Right lobe of liver (tissue), 6 donors: ENCODE data around the gene TMEM132D. TPM values are rescaled to one million over a fixed set of nuclear protein-coding genes. Genes with fewer than 3 reads are reported as not detected.

Experiments
- ATAC-seq, 4 donors: fragments of 200-7000 bp; cut with Tn5 transposase; one replicate each; pipeline ENCODE4 v1.9.1; 2020; ENCODE audit warnings: mild to moderate bottlenecking in 4 of 4, moderate library complexity in 4 of 4
- DNase-seq, 3 donors: peaks; one replicate each; pipeline ENCODE4 v3.0.0-alpha.2; 2020
- H3K27ac ChIP-seq, 3 donors: fragments of 200-600 bp; one replicate each; pipeline ENCODE4 v1.8.0; 2022
- H3K27me3 ChIP-seq, 2 donors: fragments of 200-600 bp; one replicate each; pipeline ENCODE4 v1.8.0; 2022
- H3K36me3 ChIP-seq, 4 donors: fragments of 200-600 bp; sonication (generic) in 1 of 4; one replicate each; pipeline versions ENCODE4 v1.5.1 to v1.8.0; 2017 to 2022; ENCODE audit warnings: control low read depth in 1 of 4
- H3K4me1 ChIP-seq, 4 donors: fragments of 200-600 bp; sonication (generic) in 1 of 4; one replicate each; pipeline versions ENCODE4 v1.5.1 to v1.8.0; 2017 to 2022; ENCODE audit warnings: control low read depth in 1 of 4
- H3K4me3 ChIP-seq, 3 donors: fragments of 200-600 bp; one replicate each; pipeline ENCODE4 v1.8.0; 2022
- H3K9me3 ChIP-seq, 4 donors: fragments of 200-600 bp; sonication (generic) in 1 of 4; one replicate each; pipeline versions ENCODE4 v1.5.1 to v1.8.0; 2017 to 2022; ENCODE audit warnings: control low read depth in 1 of 4
- POLR2A ChIP-seq: fragments of 450-650 bp; IDR thresholded peaks from one replicate; pipeline ENCODE4 v1.6.1; 2017; ENCODE audit warnings: antibody characterized with exemption, mild to moderate bottlenecking
- WGBS: methylation state at CpG from one replicate; pipeline ENCODE4 v1.1.6; 2018; ENCODE audit warnings: low coverage, low lambda C conversion rate; ENCODE audit not compliant: insufficient coverage; ENCODE audit errors: missing lambda C conversion rate; 5-methylcytosine and 5-hydroxymethylcytosine counted together
- intact Hi-C, 2 donors: fragments of 100-400 bp; cut with DNase I; formaldehyde crosslinking; loops; one replicate each; pipeline versions ENCODE4 v1.11.2 to v1.14.1; 2022
- total RNA-seq, 6 experiments: library from RNA; depleted of rRNA in 2 of 6; stranded (reverse); fragments of >200 nt in 2 of 6; fragmentation: NEBNext Ultra II Directional in 3 of 6; extraction: Animal tissue kit (Norgen Biotek cat#: 25700) in 3 of 6; gene quantifications; one replicate each; pipeline versions ENCODE4 v1.1.0 to v1.2.4, GENCODE V29; 2016 to 2023
- TF ChIP-seq, protein P1 (sequence below), 4 donors: fragments of 200-600 bp in 3 of 4; fragments of 450-650 bp in 1 of 4; IDR thresholded peaks; one replicate each; pipeline versions ENCODE4 v1.5.1 to v1.8.0; 2016 to 2022; ENCODE audit warnings: antibody characterized with exemption in 4 of 4, mild to moderate bottlenecking in 2 of 4
- donor health status: DM: no; HTN: yes; CAD: no.
- donor health status: DM: no; HTN: no; CAD: no.
- donor health status: DM: no; HTN: no; CAD: no.
- donor health status: DM: no; HTN: yes; CAD: no.
- donor health status: DM: no; HTN: yes; CAD: no.

TMEM132D gene
- total RNA-seq, 6 experiments from 2014 or later: 0.10 to 0.35 (median 0.33) TPM; not detected in 3

DNA sequence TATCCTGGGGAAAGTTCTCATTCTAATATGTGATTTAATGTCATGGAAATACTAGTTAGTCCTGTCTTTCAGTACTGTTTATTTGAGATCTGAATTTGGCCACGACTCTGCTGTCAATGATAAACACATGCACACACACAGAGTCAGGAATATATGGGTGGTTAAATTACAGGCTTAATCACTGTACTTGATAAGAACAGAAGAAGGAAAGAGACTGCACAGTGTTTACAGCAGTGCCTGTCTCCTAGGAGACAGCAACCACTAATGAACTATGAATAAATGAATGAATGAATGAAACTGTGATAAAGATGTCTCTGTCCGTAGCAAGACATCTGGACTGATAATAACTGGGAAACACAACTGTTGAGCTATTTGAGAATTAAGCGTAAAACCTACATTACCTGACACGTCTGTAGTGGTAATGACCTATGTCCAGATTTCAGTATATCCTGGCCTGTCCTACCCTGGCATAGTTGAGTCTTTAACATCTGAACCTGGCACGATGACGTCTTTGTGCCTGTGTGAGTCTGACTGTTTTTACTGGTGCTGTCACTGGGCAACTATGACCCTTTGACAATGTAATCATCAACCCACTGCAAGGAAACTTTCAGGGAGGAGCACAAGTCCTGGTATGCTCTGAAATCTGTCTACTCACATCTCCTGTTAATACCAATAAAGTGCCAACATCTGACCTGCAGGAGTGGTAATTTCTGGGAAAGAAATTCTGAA, 524.6 kb downstream of the TMEM132D start:
- no peak for TF ChIP-seq POLR2A
- TF ChIP-seq, protein P1, sequence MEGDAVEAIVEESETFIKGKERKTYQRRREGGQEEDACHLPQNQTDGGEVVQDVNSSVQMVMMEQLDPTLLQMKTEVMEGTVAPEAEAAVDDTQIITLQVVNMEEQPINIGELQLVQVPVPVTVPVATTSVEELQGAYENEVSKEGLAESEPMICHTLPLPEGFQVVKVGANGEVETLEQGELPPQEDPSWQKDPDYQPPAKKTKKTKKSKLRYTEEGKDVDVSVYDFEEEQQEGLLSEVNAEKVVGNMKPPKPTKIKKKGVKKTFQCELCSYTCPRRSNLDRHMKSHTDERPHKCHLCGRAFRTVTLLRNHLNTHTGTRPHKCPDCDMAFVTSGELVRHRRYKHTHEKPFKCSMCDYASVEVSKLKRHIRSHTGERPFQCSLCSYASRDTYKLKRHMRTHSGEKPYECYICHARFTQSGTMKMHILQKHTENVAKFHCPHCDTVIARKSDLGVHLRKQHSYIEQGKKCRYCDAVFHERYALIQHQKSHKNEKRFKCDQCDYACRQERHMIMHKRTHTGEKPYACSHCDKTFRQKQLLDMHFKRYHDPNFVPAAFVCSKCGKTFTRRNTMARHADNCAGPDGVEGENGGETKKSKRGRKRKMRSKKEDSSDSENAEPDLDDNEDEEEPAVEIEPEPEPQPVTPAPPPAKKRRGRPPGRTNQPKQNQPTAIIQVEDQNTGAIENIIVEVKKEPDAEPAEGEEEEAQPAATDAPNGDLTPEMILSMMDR (IDR thresholded peaks at IDR 0.05): no peak
- Histone ChIP-seq H3K27me3 (no peaks in the 10 kb centered on the region), H3K36me3 (no peaks in the 10 kb centered on the region), H3K9me3 (no peaks in the 10 kb centered on the region), H3K27ac (no peak overlapping the region), H3K4me1 (no peaks in the 10 kb centered on the region), H3K4me3 (no peak overlapping the region)
- DNase-seq: no peak
- WGBS: 35% methylated on average over 6 of the region's 6 CpGs
- ATAC-seq: no peak
- intact Hi-C loops: no loop called here

DNA sequence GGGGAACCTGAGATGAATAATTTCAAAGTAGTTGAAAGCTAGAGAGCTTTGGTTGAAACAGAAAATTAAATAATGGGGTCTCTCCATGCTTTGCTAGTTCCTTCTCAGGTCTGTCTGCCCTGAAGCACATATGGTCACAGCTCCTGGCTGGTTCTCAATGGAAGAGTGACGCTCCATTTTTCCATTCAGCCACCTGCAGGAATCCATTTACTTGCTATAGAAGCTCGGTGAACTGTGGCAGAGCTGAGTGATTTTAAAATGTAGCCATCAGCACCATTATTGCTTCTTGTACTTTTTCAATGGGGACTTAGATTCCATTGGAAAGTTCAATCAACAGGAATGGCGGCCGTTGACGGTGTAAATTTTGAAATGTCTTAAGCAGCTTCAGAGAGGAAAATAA, 525.3 kb downstream of the TMEM132D start:
- no peak overlapping the region for H3K27ac ChIP-seq
- H3K27me3 ChIP-seq: no peaks in the 10 kb centered on the region
- H3K4me1 ChIP-seq: no peaks in the 10 kb centered on the region
- no peaks in the 10 kb centered on the region for H3K36me3 ChIP-seq
- H3K9me3 ChIP-seq: no peaks in the 10 kb centered on the region
- intact Hi-C loops: no loop called here
- DNase-seq (no peak), ATAC-seq (no peak)
- H3K4me3 ChIP-seq: no peak overlapping the region
- 55% methylated on average over 5 of the region's 5 CpGs for WGBS
- TF ChIP-seq POLR2A: no peak
- TF ChIP-seq, protein P1 (IDR thresholded peaks at IDR 0.05): no peak

DNA sequence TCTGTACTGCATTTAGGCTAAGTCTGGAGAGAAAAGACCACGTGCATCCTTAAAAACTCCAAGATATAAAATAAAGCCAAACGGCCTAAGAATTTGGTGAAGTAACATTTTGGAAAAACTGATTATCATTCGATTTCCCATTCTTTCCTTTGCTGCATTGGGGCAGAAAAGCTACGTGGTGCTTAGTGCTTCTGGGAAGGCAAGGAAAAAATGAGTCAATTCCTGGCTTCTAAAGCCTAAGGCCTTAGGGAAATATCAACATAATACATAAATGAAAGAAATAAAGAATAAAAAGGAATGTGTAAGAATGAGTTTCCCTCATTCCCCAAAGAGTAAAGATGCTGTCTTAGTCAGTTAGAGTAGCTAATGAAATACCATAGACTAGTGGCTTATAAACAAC, 530.1 kb downstream of the TMEM132D start:
- no peak for DNase-seq
- no peak for TF ChIP-seq POLR2A
- TF ChIP-seq, protein P1 (IDR thresholded peaks at IDR 0.05): no peak
- Histone ChIP-seq H3K36me3 (no peaks in the 10 kb centered on the region), H3K4me3 (no peak overlapping the region), H3K27me3 (no peaks in the 10 kb centered on the region), H3K27ac (no peak overlapping the region), H3K9me3 (no peaks in the 10 kb centered on the region), H3K4me1 (no peaks in the 10 kb centered on the region)
- 47% methylated on average over 4 of the region's 4 CpGs for WGBS
- ATAC-seq: no peak
- intact Hi-C loops: no loop called here

- TF ChIP-seq, protein P1 (IDR thresholded peaks at IDR 0.05): no peak
- no peak for TF ChIP-seq POLR2A
- DNase-seq: no peak
Observed at GRCh38 chr12:129372876-129373275, 530.9 kb downstream of the TMEM132D start.

More at GRCh38 chr12:129372876-129373275, 530.9 kb downstream of the TMEM132D start:
- intact Hi-C loops: no loop called here
- Histone ChIP-seq H3K4me3 (no peak overlapping the region), H3K27me3 (no peaks in the 10 kb centered on the region), H3K9me3 (no peaks in the 10 kb centered on the region), H3K27ac (no peak overlapping the region), H3K4me1 (no peaks in the 10 kb centered on the region), H3K36me3 (no peaks in the 10 kb centered on the region)
- 25% methylated on average over 2 of the region's 3 CpGs for WGBS
- ATAC-seq: no peak
